Mesenchymal stem cell (in vitro differentiated cells and primary cell): ENCODE results near the gene BCKDK.
A peak's percentile ranks its signal among the peaks of the same experiment; 100 is the strongest.

ENCODE experiments used
- DNase-seq: peaks from one replicate; pipeline ENCODE4 v3.0.0-alpha.2; 2013
- H2AFZ ChIP-seq: one replicate; pipeline ENCODE4 v1.6.1; 2013; ENCODE audit warnings: low read depth, mild to moderate bottlenecking, control low read depth, inconsistent platforms, low read length, moderate library complexity
- H2AK5ac ChIP-seq: 2 replicates; pipeline ENCODE4 v1.6.1; 2013; ENCODE audit warnings: low read length, moderate library complexity, mild to moderate bottlenecking, inconsistent platforms; ENCODE audit not compliant: severe bottlenecking
- H2BK120ac ChIP-seq: one replicate; pipeline ENCODE4 v1.6.1; 2013; ENCODE audit warnings: low read depth, mild to moderate bottlenecking, inconsistent platforms, low read length, moderate library complexity
- H2BK12ac ChIP-seq, 2 experiments: one replicate each; pipeline ENCODE4 v1.6.1; 2013; ENCODE audit warnings: inconsistent platforms in 2 of 2, low read length in 2 of 2, mild to moderate bottlenecking in 2 of 2, moderate library complexity in 2 of 2, control low read depth in 1 of 2
- H2BK15ac ChIP-seq: one replicate; pipeline ENCODE4 v1.6.1; 2013; ENCODE audit warnings: mild to moderate bottlenecking, low read depth, inconsistent platforms; ENCODE audit not compliant: poor library complexity, severe bottlenecking
- H2BK5ac ChIP-seq: 2 replicates; pipeline ENCODE4 v1.6.1; 2013; ENCODE audit warnings: low read depth, mild to moderate bottlenecking, low read length, control low read depth, inconsistent platforms; ENCODE audit not compliant: poor library complexity, severe bottlenecking
- H3K14ac ChIP-seq, 2 experiments: one replicate each; pipeline ENCODE4 v1.6.1; 2013; ENCODE audit warnings: inconsistent platforms in 2 of 2, low read length in 2 of 2, control low read depth in 1 of 2, mild to moderate bottlenecking in 1 of 2, moderate library complexity in 1 of 2
- H3K18ac ChIP-seq, 2 experiments: one replicate each; pipeline ENCODE4 v1.6.1; 2013; ENCODE audit warnings: inconsistent platforms in 2 of 2, low read length in 2 of 2, control low read depth in 1 of 2, low read depth in 1 of 2, mild to moderate bottlenecking in 1 of 2
- H3K23ac ChIP-seq, 2 experiments: one replicate each; pipeline ENCODE4 v1.6.1; 2013; ENCODE audit warnings: inconsistent platforms in 2 of 2, low read length in 2 of 2, mild to moderate bottlenecking in 2 of 2, moderate library complexity in 2 of 2, control low read depth in 1 of 2
- H3K27ac ChIP-seq: 2 replicates; pipeline ENCODE4 v1.5.1; 2013; ENCODE audit warnings: mild to moderate bottlenecking, moderate library complexity, low read length, control low read depth, inconsistent platforms; ENCODE audit not compliant: poor library complexity, severe bottlenecking
- H3K27me3 ChIP-seq, 2 experiments: 2 replicates each; pipeline versions ENCODE4 v1.6.1 to v1.7.0; 2013; ENCODE audit warnings: low read length in 2 of 2, mild to moderate bottlenecking in 2 of 2, moderate library complexity in 2 of 2, control low read depth in 1 of 2, inconsistent platforms in 1 of 2; ENCODE audit not compliant: control insufficient read depth in 1 of 2, insufficient read depth in 1 of 2
- H3K36me3 ChIP-seq, 2 experiments: 2 replicates each; pipeline versions ENCODE4 v1.6.1 to v1.7.0; 2013; ENCODE audit warnings: low read length in 2 of 2, control low read depth in 1 of 2, inconsistent platforms in 1 of 2, low read depth in 1 of 2, mild to moderate bottlenecking in 1 of 2; ENCODE audit not compliant: insufficient read depth in 2 of 2, control insufficient read depth in 1 of 2
- H3K4ac ChIP-seq, 2 experiments: one replicate each; pipeline ENCODE4 v1.6.1; 2013; ENCODE audit warnings: inconsistent platforms in 2 of 2, low read length in 2 of 2, mild to moderate bottlenecking in 2 of 2, moderate library complexity in 2 of 2, control low read depth in 1 of 2, low read depth in 1 of 2
- H3K4me1 ChIP-seq: 2 replicates; pipeline ENCODE4 v1.6.1; 2013; ENCODE audit warnings: low read depth, low read length, control low read depth; ENCODE audit not compliant: control insufficient read depth, insufficient read depth
- H3K4me2 ChIP-seq: 2 replicates; pipeline ENCODE4 v1.6.1; 2013; ENCODE audit warnings: low read length, mild to moderate bottlenecking, inconsistent platforms; ENCODE audit not compliant: poor library complexity, severe bottlenecking
- H3K4me3 ChIP-seq, 2 experiments: 2 replicates each; pipeline versions ENCODE4 v1.5.1 to v1.7.0; 2013; ENCODE audit warnings: low read length in 2 of 2, mild to moderate bottlenecking in 2 of 2, control low read depth in 1 of 2, low read depth in 1 of 2; ENCODE audit not compliant: insufficient read depth in 1 of 2
- H3K79me1 ChIP-seq: replicated peaks from 2 replicates; pipeline ENCODE4 v1.6.1; 2013; ENCODE audit warnings: mild to moderate bottlenecking, control low read depth, low read length, inconsistent platforms; ENCODE audit not compliant: poor library complexity, severe bottlenecking
- H3K9ac ChIP-seq: 2 replicates; pipeline ENCODE4 v1.7.0; 2013; ENCODE audit warnings: mild to moderate bottlenecking, low read length, moderate library complexity
- H3K9me3 ChIP-seq: 2 replicates; pipeline ENCODE4 v1.7.0; 2013; ENCODE audit warnings: mild to moderate bottlenecking, low read length; ENCODE audit not compliant: control insufficient read depth
- H4K8ac ChIP-seq: one replicate; pipeline ENCODE4 v1.6.1; 2013; ENCODE audit warnings: inconsistent platforms, mild to moderate bottlenecking, low read length, moderate library complexity
- H4K91ac ChIP-seq: one replicate; pipeline ENCODE4 v1.6.1; 2013; ENCODE audit warnings: mild to moderate bottlenecking, low read length, inconsistent platforms
- WGBS: methylation state at CpG from one replicate; pipeline ENCODE4 v1.1.7; 2013; ENCODE audit warnings: mixed read lengths; 5-methylcytosine and 5-hydroxymethylcytosine counted together

BCKDK gene

DNA sequence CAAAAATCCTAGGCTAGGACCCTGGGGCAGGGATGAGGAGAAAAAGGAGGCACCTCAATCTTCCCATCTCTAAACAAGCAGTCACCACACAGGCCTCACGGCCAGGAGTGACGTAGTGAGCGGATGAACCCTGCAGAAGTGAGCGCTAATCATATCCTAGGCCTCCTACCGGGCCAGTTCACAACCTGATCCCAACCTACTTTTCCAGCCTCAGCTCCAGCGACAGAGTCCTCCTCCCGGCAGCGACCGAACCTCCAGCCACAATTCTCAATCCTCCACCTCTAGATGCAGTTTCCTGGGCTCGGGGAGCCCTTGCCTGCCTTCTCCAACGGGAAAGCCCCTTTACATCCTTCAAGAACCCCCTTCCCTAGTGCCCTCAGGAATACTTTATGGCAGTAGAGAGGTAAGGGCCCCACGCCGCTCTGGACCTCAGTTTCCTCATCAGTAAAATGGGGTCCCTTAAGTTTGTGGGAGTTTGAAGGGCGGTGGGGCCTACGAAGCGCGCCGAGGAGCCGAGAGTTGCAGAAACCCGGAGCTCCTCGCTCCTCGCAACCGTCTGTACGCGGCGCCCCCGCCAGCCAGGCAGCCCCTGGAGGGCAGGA is 35.5 kb upstream of the BCKDK start:
- Histone ChIP-seq H3K4ac (peak overlapping the region; percentile 69 to 99), H3K9me3 (no peaks in the 10 kb centered on the region), H2BK120ac (peak overlapping the region; percentile 22), H4K8ac (peak overlapping the region; percentile 91), H2BK15ac (no peak overlapping the region), H2AK5ac (no peak overlapping the region), H3K36me3 (peaks cover 17 to 19% of the 10 kb centered on the region in 2 experiments), H3K4me3 (peak overlapping the region; percentile 82 to 87), H3K27ac (peak overlapping the region; percentile 68), H2BK12ac (peak overlapping the region in 1 of 2 experiments; percentile 34), H3K4me1 (peaks cover 13% of the 10 kb centered on the region), H3K27me3 (no peaks in the 10 kb centered on the region), H2BK5ac (peak overlapping the region; percentile 22), H3K18ac (peak overlapping the region; percentile 74 to 98), H2AFZ (peak overlapping the region; percentile 72), H3K79me1 (peaks cover 20% of the 10 kb centered on the region), H3K23ac (peak overlapping the region in 1 of 2 experiments; percentile 90), H3K9ac (peak overlapping the region; percentile 94), H3K4me2 (peak overlapping the region; percentile 81), H4K91ac (peak overlapping the region; percentile 88), H3K14ac (peak overlapping the region in 1 of 2 experiments; percentile 99)
- DNase-seq: peak; percentile 75
- whole genome bisulfite sequencing: under 1% methylated on average over 27 of the region's 27 CpGs

DNA sequence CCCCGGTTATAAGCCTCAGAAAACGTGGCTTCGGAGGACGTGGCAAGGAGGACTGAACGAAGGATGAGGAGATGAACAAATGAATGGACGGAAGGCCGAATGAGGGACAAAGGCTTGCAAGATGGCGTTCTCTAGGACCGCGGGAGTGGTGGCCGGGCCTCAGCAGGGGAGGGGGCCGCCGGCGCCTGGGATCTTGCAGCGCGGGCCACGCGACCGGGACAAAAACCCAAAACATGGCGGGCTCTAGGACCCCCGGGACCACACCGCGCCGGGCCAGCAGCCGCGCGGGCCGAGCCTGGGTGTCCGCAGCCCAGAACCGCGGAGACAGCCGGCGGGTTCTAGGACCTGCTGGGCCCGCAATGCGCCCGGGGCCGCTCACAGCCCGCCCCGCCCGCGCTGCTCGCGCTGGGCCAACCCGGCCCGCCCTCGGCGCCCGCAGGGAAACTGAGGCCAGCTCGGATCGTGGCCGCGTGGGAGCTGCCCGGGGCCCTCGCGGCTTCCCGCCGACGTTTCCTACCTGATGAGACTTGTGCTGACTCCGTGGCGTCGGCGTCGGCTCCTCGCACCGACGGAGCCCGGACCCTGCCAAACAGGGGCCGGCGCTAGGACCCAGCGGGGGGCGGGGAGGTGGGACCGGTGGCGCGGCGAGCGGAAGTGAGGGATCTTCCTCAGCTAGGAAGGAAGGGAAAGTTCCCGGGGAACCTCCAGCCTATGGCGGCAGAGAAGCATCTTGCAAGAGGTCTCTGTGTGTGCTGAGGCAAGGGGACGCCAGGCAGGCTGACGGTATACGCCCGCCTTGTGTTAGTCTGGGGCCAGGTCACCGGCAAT is 34.8 kb upstream of the BCKDK start:
- Histone ChIP-seq H2BK15ac (peak overlapping the region; percentile 91), H3K23ac (peak overlapping the region in 1 of 2 experiments; percentile 90), H2BK5ac (peak overlapping the region; percentile 92), H3K9me3 (no peaks in the 10 kb centered on the region), H3K4me2 (peak overlapping the region; percentile 81), H3K4ac (peak overlapping the region; percentile 98 to 99), H2AK5ac (peak overlapping the region; percentile 70), H3K14ac (peak overlapping the region; percentile 92 to 99), H3K27ac (peak overlapping the region; percentile 85), H4K91ac (peak overlapping the region; percentile 91), H3K4me3 (peak overlapping the region; percentile 82 to 87), H3K9ac (peak overlapping the region; percentile 94), H3K18ac (peak overlapping the region; percentile 96 to 98), H3K36me3 (peaks cover 25 to 26% of the 10 kb centered on the region in 2 experiments), H2AFZ (peak overlapping the region; percentile 92), H3K79me1 (peaks cover 24% of the 10 kb centered on the region), H3K4me1 (peaks cover 10% of the 10 kb centered on the region), H2BK120ac (peak overlapping the region; percentile 87), H4K8ac (peak overlapping the region; percentile 92), H2BK12ac (no peak overlapping the region), H3K27me3 (no peaks in the 10 kb centered on the region)
- WGBS: under 1% methylated on average over 72 of the region's 83 CpGs
- DNase-seq: peak; percentile 95

- H3K4me1 ChIP-seq: peaks cover 7% of the 10 kb centered on the region
- H2BK120ac ChIP-seq: peak within 1 kb of the TSS; percentile 87
- peak within 1 kb of the TSS; percentile 70 for H2AK5ac ChIP-seq
- H3K4ac ChIP-seq: peak within 1 kb of the TSS; percentile 98 to 99
- H3K9ac ChIP-seq: peak within 1 kb of the TSS; percentile 94
- peak within 1 kb of the TSS; percentile 91 for H3K27ac ChIP-seq
- H3K27me3 ChIP-seq: no peaks in the 10 kb centered on the region
- peak within 1 kb of the TSS; percentile 87 to 92 for H3K4me3 ChIP-seq
- peak; percentile 99 for DNase-seq
- H4K91ac ChIP-seq: peak within 1 kb of the TSS; percentile 91
- H2BK15ac ChIP-seq: peak within 1 kb of the TSS; percentile 97
- H2BK12ac ChIP-seq: no peak within 1 kb of the TSS
- peak within 1 kb of the TSS; percentile 95 for H4K8ac ChIP-seq
- H3K9me3 ChIP-seq: no peaks in the 10 kb centered on the region
- H3K14ac ChIP-seq: peak within 1 kb of the TSS; percentile 76 to 92
- peaks cover 33 to 34% of the 10 kb centered on the region in 2 experiments for H3K36me3 ChIP-seq
- H3K18ac ChIP-seq: peak within 1 kb of the TSS; percentile 96 to 98
- peak within 1 kb of the TSS in 1 of 2 experiments; percentile 48 for H3K23ac ChIP-seq
- peak within 1 kb of the TSS; percentile 91 for H3K4me2 ChIP-seq
- H2BK5ac ChIP-seq: peak within 1 kb of the TSS; percentile 92
- H2AFZ ChIP-seq: peak within 1 kb of the TSS; percentile 92
- peaks cover 32% of the 10 kb centered on the region for H3K79me1 ChIP-seq
- under 1% methylated on average over 44 of the region's 48 CpGs for WGBS
These were observed 34.0 kb upstream of the BCKDK start, which contains the start of the genes ZNF646 and ZNF668 for GRCh38 chr16:31073970-31074813. ZNF646 (plus strand) TSS chr16:31074422; CDS start chr16:31076325, 1,903 bp downstream. ZNF668 (minus strand) TSS chr16:31074240; CDS start chr16:31064459, 9,781 bp downstream.
